ENCODE data around the gene JRKL. TPM values are rescaled to one million over a fixed set of nuclear protein-coding genes. Genes with fewer than 3 reads are reported as not detected.

The JRKL gene
- total and polyA plus RNA-seq, 2 of the 8 experiments (the other 6 are each of a cell fraction or from before 2014, with no cell fraction given) = 1.4 to 4.9 TPM

DNA sequence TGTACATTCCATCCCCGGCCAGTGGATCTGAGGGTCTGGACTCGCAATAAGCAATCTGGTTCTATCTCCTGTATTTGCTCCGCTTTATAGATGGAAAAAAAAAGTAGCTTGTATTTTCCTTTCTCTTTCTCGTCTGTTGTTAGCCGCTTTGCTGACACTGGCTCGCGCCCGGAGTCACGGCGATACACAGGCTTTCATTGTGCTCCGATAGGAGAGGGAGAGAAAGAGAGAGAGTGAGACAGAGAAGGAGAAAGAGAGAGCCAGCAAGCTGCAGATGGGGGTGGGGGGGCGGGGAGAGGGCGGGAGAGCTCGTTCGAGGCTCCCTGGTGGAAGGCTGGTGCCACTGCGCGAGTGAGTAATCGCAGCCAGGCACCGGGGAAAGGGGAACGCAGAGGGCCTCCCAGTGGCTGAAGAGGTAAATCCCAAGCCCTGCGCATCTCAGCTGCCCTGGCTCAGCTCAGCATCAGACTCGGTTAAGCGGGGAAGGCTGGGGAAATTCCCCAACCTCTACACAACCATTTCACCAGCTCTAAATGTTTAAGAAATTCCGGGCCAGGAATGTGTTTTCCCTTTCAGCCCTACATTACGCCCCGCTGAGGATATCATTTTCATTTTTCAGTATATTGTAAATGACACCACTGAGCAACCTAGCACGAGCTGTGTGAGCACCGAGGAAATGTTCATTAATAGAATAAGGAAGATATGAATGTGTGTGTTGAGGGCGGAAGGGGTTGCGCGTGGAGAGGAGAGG is 46.7 kb upstream of the JRKL start, which contains the start of gene MAML2 (continued):
- TF ChIP-seq EP300 (IDR thresholded peaks at IDR 0.05; ENCODE audit: borderline replicate concordance in 1 of 2, low read depth in 2 of 2, low read length in 2 of 2) (peak in 1 of 2 experiments; percentile 5; a peak in 1 of 3 replicates), JUND (IDR thresholded peaks at IDR 0.05; ENCODE audit: low read length) (peak; percentile 46), SIN3A (conservative IDR thresholded peaks at IDR 0.05 in 1 of 2, IDR thresholded peaks at IDR 0.05 in 1 of 2; ENCODE audit: low read depth in 1 of 2, low read length in 2 of 2) (0 out of 4 replicates have a peak, but pooled peaks of 1 of the 2 experiments have one; percentile 41), SP1 (IDR thresholded peaks at IDR 0.05; ENCODE audit: low read depth, low read length) (no peak), FOSL1 (IDR thresholded peaks at IDR 0.05; ENCODE audit: insufficient read depth, low read depth, low read length) (no peak), RBBP5 (IDR thresholded peaks at IDR 0.05; ENCODE audit: borderline replicate concordance, low read depth, low read length) (0 out of 2 replicates have a peak, but pooled peaks have one; percentile 13), CBX5 (IDR thresholded peaks at IDR 0.05; ENCODE audit: low read depth, low read length) (no peak), BRCA1 (IDR thresholded peaks at IDR 0.05; ENCODE audit: low read depth, low read length) (no peak), POU5F1 (IDR thresholded peaks at IDR 0.05; ENCODE audit: low read depth, low read length) (no peak), SAP30 (IDR thresholded peaks at IDR 0.05; ENCODE audit: insufficient read depth, insufficient replicate concordance, low read length) (no peak), TBP (IDR thresholded peaks at IDR 0.05; ENCODE audit: low read depth, low read length) (peak; percentile 57), TAF7 (optimal IDR thresholded peaks at IDR 0.05; ENCODE audit: borderline replicate concordance, low read depth, low read length) (no peak), GABPA (IDR thresholded peaks at IDR 0.05; ENCODE audit: borderline replicate concordance, insufficient read depth, low read length) (no peak)
- TF ChIP-seq, protein P1, sequence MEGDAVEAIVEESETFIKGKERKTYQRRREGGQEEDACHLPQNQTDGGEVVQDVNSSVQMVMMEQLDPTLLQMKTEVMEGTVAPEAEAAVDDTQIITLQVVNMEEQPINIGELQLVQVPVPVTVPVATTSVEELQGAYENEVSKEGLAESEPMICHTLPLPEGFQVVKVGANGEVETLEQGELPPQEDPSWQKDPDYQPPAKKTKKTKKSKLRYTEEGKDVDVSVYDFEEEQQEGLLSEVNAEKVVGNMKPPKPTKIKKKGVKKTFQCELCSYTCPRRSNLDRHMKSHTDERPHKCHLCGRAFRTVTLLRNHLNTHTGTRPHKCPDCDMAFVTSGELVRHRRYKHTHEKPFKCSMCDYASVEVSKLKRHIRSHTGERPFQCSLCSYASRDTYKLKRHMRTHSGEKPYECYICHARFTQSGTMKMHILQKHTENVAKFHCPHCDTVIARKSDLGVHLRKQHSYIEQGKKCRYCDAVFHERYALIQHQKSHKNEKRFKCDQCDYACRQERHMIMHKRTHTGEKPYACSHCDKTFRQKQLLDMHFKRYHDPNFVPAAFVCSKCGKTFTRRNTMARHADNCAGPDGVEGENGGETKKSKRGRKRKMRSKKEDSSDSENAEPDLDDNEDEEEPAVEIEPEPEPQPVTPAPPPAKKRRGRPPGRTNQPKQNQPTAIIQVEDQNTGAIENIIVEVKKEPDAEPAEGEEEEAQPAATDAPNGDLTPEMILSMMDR (IDR thresholded peaks at IDR 0.05; ENCODE audit: control extremely low read depth in 1 of 3, insufficient read depth in 1 of 3, low read depth in 1 of 3, low read length in 3 of 3) = peak; percentile 89 to 98 (median 95)
